Activated T-cell treated with anti-CD3 and anti-CD28 coated beads, Interleukin-2, amount 50 U/mL, for 48 hours (primary cell): ENCODE data around the gene MS4A15.
"Not testable (repeated sequence)": the region's sequence is repeated elsewhere in the genome, so short reads cannot be mapped to it uniquely, and the experiment has no call there.

Experiments
- DNase-seq, 2 experiments: peaks; one replicate each; pipeline ENCODE4 v3.0.0-alpha.2; 2020

MS4A15 gene

GRCh38 chr11:60810151-60810550, 53.5 kb downstream of the MS4A15 start:
- no peak for DNase-seq

DNA sequence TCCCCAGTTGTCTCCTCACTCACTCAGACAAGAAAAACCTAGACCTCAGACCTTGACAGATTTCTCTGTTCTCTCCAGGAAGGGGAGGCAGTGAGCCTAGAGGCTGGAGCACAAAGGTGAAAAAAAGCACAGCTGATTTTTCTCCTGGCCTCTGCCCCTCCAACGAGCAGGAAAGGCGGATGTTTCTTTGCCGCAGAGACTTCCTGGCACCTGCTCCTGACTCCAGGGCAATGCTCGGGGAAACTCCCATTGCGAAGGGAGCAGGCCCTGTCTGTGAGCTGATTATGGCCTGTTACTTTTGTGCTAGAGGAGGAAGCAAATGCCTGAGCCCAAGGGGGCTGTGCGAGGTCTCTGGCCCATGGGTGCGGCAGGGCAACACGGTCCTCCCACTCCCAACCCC, 53.9 kb downstream of the MS4A15 start:
- DNase-seq: no peak

DNA sequence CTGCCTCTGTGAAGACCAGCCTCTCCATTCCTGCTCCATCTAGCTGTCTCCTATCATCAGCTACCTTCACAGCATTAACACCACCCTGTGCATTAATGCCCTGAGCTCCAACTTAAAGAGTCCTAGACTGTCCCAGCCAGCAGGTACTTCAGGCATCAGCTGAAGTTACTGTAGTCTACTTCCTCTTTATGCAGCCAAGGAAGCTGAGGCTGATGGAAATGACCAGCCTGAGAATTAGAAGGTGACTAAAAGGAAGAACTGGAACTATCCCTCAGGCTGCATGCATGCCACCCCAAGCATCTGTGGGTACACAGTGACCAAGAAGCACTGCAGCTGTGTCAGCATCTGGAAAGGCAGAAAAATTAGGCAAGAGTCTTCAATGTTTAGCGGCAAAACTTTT, 56.7 kb downstream of the MS4A15 start:
- no peak for DNase-seq

DNA sequence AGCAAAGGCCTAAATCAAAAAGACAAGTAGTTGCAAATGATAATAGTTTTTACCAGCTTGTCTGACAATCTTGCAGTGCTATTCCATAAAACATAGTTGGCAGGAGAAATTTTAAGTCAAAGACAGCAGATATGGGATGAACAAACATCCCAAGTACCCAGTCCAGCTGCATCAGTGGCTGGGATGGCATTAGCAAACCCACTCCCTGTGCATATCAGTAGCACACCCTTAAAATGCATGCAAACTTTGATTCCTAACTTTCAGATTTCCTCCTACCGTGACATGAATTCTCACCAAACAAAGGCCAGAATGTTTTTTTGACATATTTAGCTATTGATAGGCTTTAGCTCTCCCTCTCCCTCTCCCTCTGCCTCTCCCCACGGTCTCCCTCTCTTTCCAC, 57.4 kb downstream of the MS4A15 start:
- DNase-seq: no peak

GRCh38 chr11:60816590-60817157, 60.0 kb downstream of the MS4A15 start:
- DNase-seq: no peak

- no peak for DNase-seq
Measured at GRCh38 chr11:60818057-60818456, 61.4 kb downstream of the MS4A15 start.

DNA sequence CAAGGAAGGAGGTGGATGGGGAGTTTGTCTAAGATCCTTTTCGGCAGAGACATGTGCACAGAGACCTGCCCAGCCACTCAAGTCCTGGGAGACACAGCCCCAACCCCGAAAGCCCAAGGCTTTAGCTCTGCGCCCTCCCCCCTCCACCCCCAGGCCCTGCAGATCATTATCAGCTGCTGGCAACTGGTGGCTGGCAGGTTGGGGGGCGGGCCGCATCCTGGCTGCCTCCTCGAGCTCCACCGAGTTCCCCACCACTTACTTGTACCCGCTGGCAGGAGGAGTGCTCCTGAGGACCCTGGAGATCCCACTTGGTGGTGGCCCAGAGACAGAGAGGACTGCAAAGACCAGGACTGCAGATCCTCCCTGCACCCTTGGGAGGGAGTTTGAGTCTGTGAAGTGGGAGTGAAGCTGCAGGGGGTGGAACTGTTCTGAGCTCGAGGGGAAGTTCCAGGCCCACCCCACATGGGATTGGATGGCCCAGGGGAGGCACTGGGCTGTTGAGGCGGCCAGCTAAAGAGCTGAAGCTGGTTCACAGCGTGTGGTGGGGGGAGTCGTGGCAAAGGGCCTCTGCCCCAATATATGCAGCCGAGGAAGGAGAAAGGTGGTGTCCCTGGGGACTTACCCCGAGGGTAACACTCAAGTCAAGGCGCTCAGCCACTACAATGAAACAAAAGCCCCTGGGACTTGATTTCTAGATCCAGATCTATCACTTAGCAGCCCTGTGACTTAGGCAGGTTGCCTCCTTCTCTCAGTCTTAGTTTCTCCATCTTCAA, 65.3 kb downstream of the MS4A15 start:
- DNase-seq: no peak

DNA sequence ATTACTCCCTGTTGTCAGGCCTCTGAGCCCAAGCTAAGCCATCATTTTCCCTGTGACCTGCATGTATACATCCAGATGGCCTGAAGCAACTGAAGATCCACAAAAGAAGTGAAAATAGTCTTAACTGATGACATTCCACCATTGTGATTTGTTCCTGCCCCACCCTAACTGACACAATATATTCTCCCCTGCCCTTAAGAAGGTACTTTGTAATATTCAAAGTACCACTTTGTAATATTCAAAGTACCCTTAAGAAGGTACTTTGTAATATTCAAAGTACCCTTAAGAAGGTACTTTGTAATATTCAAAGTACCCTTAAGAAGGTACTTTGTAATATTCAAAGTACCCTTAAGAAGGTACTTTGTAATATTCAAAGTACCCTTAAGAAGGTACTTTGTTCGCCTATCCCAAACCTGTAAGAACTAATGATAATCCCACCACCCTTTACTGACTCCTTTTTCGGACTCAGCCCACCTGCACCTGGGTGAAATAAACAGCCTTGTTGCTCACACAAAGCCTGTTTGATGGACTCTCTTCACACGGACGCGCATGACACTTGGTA, 67.2 kb downstream of the MS4A15 start:
- not testable (repeated sequence) for DNase-seq

- DNase-seq: no peak
Measured at GRCh38 chr11:60825118-60825517, 68.5 kb downstream of the MS4A15 start.

- no peak for DNase-seq
Measured at GRCh38 chr11:60825790-60826189, 69.1 kb downstream of the MS4A15 start.
